Body of pancreas (tissue), 4 donors: Measurements from ENCODE around the gene TBC1D8B. TPM values are rescaled to one million over a fixed set of nuclear protein-coding genes. Genes with fewer than 3 reads are reported as not detected.
"Not testable (repeated sequence)": the region's sequence is repeated elsewhere in the genome, so short reads cannot be mapped to it uniquely, and the experiment has no call there.

ENCODE experiments used
- ATAC-seq: fragments of 150-250 bp; one replicate; pipeline ENCODE4 v1.9.1; 2016
- DNase-seq, 4 donors: peaks; one replicate each; pipeline ENCODE4 v3.0.0-alpha.2; 2019
- H3K27ac ChIP-seq, 4 donors: fragments of 200-600 bp; sonication (generic); 1 replicate in 3 of 4; 2 replicates in 1 of 4; pipeline versions ENCODE4 v1.5.1 to v1.6.1; 2016 to 2019; ENCODE audit warnings: mild to moderate bottlenecking in 1 of 4, mixed read lengths in 1 of 4, moderate library complexity in 1 of 4
- H3K27me3 ChIP-seq, 2 donors: fragments of 200-600 bp; sonication (generic); one replicate each; pipeline ENCODE4 v1.6.0; 2016; ENCODE audit warnings: mild to moderate bottlenecking in 1 of 2
- H3K36me3 ChIP-seq, 2 donors: fragments of 200-600 bp; sonication (generic); replicated peaks in 1 of 2; 2 replicates each; pipeline ENCODE4 v1.5.1; 2016; ENCODE audit warnings: low read depth in 2 of 2; ENCODE audit not compliant: insufficient read depth in 1 of 2
- H3K4me1 ChIP-seq: fragments of 200-600 bp; sonication (generic); one replicate; pipeline ENCODE4 v1.6.0; 2016
- H3K4me3 ChIP-seq, 2 donors: fragments of 200-600 bp; sonication (generic); 1 replicate in 1 of 2; 2 replicates in 1 of 2; pipeline ENCODE4 v1.5.1; 2016 to 2019
- H3K9me3 ChIP-seq, 3 donors: fragments of 200-600 bp; sonication (generic); 1 replicate in 2 of 3; 2 replicates in 1 of 3; pipeline ENCODE4 v1.5.1; 2016
- POLR2A ChIP-seq, 3 donors: fragments of 450-650 bp; IDR thresholded peaks; one replicate each; pipeline ENCODE4 v1.6.1; 2016; ENCODE audit warnings: antibody characterized with exemption in 3 of 3, mild to moderate bottlenecking in 2 of 3
- WGBS, 2 donors: methylation state at CpG; one replicate each; pipeline ENCODE4 v1.1.5; 2017; 5-methylcytosine and 5-hydroxymethylcytosine counted together
- intact Hi-C: fragments of 100-400 bp; cut with DNase I; formaldehyde crosslinking; loops from one replicate; pipeline ENCODE4 v1.15.1; 2023
- total RNA-seq, 2 donors: library from RNA; depleted of rRNA; stranded (reverse); fragments of >200 nt; gene quantifications; one replicate each; pipeline ENCODE4 v1.1.0, GENCODE V29; 2016
- TF ChIP-seq, protein P1 (sequence below), 7 experiments: fragments of 450-650 bp in 4 of 7; fragments of 200-600 bp in 3 of 7; sonication (generic) in 3 of 7; IDR thresholded peaks; one replicate each; pipeline ENCODE4 v1.5.1; 2016 to 2019; ENCODE audit warnings: antibody characterized with exemption in 7 of 7

Gene TBC1D8B
- total RNA-seq, 2 donors from 2014 or later = 10.6 to 14.5 TPM

DNA sequence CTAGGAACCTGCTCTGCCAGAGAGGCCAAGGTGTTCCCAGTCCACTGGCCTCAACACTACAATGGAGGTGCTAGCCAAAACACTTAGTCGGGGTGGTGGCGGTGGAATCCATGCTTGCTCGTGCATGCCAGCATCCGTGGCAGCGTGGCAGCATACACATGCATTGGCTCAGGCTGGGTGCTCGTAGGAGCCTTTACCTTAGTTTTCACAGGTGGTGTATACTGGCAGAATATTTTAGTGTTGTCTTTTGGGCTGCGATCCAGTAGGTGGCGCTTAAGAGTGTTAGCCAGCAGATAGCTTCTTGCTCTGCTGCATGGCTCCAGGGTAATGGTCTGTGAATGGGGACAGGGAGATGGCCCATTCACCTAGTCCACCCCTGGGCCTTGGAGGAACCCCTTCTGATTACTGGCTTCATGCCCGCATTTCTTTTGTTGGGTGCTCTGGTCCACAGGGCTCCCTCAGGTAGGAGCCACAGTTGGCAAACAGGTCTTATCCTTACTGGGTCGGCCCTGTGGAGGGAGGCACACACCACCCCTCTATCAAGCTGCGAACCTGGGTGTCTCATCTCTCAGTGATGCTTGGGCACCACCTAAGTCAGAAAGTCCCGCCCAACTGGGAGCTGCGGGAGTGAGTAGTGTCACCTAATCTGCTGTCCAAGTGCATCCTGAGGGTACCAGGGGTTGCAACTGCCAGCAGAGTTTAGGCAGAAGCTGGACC, 60.7 kb downstream of the TBC1D8B start:
- DNase-seq (peak; percentile 5 to 56 (median 26)), ATAC-seq (no peak)
- Histone ChIP-seq H3K27ac (no peak overlapping the region), H3K4me3 (no peak overlapping the region), H3K36me3 (no peaks in the 10 kb centered on the region), H3K9me3 (no peaks in the 10 kb centered on the region), H3K4me1 (no peaks in the 10 kb centered on the region), H3K27me3 (no peaks in the 10 kb centered on the region)
- TF ChIP-seq, protein P1, sequence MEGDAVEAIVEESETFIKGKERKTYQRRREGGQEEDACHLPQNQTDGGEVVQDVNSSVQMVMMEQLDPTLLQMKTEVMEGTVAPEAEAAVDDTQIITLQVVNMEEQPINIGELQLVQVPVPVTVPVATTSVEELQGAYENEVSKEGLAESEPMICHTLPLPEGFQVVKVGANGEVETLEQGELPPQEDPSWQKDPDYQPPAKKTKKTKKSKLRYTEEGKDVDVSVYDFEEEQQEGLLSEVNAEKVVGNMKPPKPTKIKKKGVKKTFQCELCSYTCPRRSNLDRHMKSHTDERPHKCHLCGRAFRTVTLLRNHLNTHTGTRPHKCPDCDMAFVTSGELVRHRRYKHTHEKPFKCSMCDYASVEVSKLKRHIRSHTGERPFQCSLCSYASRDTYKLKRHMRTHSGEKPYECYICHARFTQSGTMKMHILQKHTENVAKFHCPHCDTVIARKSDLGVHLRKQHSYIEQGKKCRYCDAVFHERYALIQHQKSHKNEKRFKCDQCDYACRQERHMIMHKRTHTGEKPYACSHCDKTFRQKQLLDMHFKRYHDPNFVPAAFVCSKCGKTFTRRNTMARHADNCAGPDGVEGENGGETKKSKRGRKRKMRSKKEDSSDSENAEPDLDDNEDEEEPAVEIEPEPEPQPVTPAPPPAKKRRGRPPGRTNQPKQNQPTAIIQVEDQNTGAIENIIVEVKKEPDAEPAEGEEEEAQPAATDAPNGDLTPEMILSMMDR (IDR thresholded peaks at IDR 0.05) = peak in 3 of 7 experiments; percentile 13 to 34 (median 20)
- no peak for TF ChIP-seq POLR2A (IDR thresholded peaks at IDR 0.05)
- intact Hi-C loops = no loop called here
- 72% methylated on average over 6 of the region's 13 CpGs; no CpG with 5 or more reads in 1 of the 2 donors for WGBS, 2 donors

DNA sequence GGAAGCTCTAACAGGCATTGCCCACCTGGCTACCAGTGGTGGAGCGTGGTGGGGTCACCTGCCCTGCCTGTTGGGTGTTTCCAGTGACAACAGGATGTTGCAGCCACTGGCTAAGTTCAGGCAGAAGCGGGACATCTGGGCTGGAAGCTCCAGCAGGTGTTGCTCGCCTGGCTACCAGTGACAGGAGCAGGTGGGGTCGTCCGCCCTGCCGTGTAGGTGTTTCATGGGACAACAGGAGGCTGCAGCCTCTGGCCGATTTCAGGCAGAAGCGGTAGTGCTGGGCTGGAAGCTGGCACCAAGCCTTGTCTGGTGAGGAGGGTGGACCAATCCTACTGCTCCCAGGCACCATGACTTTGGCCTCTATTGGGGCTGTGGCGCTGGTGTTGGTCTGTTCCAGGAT, 61.2 kb downstream of the TBC1D8B start:
- intact Hi-C loops = no loop called here
- H3K9me3 ChIP-seq = no peaks in the 10 kb centered on the region
- no peaks in the 10 kb centered on the region for H3K27me3 ChIP-seq
- no peak overlapping the region for H3K4me3 ChIP-seq
- DNase-seq = no peak
- WGBS, 2 donors = 92% methylated on average over 2 of the region's 9 CpGs; no CpG with 5 or more reads in 1 of the 2 donors
- H3K4me1 ChIP-seq = no peaks in the 10 kb centered on the region
- no peak overlapping the region for H3K27ac ChIP-seq
- H3K36me3 ChIP-seq = no peaks in the 10 kb centered on the region
- ATAC-seq = no peak
- no peak for TF ChIP-seq POLR2A (IDR thresholded peaks at IDR 0.05)
- TF ChIP-seq, protein P1 (IDR thresholded peaks at IDR 0.05) = no peak

DNA sequence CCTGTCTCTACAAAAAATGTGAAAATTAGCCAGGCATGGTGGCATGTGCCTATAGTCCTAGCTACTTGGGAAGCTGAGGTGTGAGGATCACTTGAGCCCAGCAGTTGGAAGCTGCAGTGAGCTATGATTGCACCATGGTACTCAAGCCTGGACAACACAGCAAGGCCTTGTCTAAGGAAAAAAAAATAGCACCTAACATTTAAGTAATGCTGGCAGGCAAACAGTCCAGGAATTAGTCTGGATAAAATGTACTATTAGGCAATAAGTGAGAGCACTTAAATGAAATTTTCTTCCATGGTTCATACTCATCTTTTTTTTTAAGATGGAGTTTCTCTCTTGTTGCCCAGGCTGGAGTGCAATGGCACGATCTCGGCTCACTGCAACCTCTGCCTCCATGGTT, 70.3 kb downstream of the TBC1D8B start:
- H3K4me1 ChIP-seq, H3K9me3 ChIP-seq, H3K27me3 ChIP-seq, DNase-seq, ATAC-seq, intact Hi-C loops, H3K27ac ChIP-seq, H3K4me3 ChIP-seq, H3K36me3 ChIP-seq: not testable (repeated sequence)
- 94 to 100% methylated on average over 2 of the region's 2 CpGs for WGBS, 2 donors

DNA sequence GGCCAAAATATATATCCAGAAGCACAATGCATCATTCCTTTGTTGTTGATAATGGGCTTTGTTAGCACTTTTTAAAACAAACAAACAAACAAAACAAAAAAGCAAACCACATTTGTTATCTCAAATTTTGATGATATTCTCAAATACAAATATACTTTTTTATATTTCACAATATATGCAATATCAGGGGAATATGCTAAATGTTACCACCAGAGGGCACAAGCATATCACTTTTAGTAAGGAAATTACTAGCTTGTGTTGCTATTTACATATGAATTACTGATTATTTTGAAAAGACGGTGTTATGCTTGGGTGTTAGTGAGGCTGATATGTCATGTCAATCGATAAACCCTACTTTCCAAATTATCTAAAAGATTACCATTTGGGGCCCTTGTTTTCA, 71.6 kb downstream of the TBC1D8B start:
- no peak overlapping the region for H3K4me3 ChIP-seq
- no peak for DNase-seq
- H3K27me3 ChIP-seq = no peaks in the 10 kb centered on the region
- whole genome bisulfite sequencing, 2 donors = 38 to 43% methylated on average over 2 of the region's 2 CpGs
- TF ChIP-seq, protein P1 (IDR thresholded peaks at IDR 0.05) = peak; percentile 15 to 56 (median 40)
- TF ChIP-seq POLR2A (IDR thresholded peaks at IDR 0.05) = no peak
- intact Hi-C loops = no loop called here
- ATAC-seq = no peak
- H3K9me3 ChIP-seq = no peaks in the 10 kb centered on the region
- H3K36me3 ChIP-seq = no peaks in the 10 kb centered on the region
- no peak overlapping the region for H3K27ac ChIP-seq
- no peaks in the 10 kb centered on the region for H3K4me1 ChIP-seq

DNA sequence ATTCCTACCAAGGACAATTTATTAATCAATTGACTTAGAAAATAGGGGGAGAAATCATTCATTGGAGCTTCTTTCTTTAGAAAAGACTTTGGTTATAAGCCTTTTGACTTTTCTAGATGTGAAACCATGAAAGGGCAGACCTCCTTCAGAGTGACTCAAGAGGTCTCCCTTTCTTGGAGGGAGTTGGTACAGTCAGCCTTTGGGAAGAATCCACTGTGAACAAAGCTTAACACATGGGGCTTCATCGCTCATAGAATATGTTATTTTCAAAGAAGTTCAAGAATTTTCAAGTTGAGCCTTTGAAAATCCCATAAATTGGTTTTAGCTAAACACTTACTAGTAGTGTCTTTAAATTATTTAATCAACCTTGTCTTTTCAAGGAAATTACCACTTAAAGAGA, 72.7 kb downstream of the TBC1D8B start:
- WGBS, 2 donors = 100% methylated on average over 1 of the region's 1 CpG
- intact Hi-C loops = no loop called here
- DNase-seq = no peak

More for the DNA sequence above, 72.7 kb downstream of the TBC1D8B start:
- no peaks in the 10 kb centered on the region for H3K9me3 ChIP-seq
- H3K27me3 ChIP-seq = no peaks in the 10 kb centered on the region
- ATAC-seq = no peak
- H3K4me1 ChIP-seq = no peaks in the 10 kb centered on the region
- H3K36me3 ChIP-seq = no peaks in the 10 kb centered on the region
- no peak overlapping the region for H3K4me3 ChIP-seq
- TF ChIP-seq, protein P1 (IDR thresholded peaks at IDR 0.05) = no peak
- no peak for TF ChIP-seq POLR2A (IDR thresholded peaks at IDR 0.05)
- no peak overlapping the region for H3K27ac ChIP-seq
